Vagina (tissue), 2 donors: Measurements from ENCODE around the gene NLRP14.

Experiments
- CTCF ChIP-seq, 3 experiments: fragments of 450-650 bp in 2 of 3; fragments of 200-600 bp in 1 of 3; sonication (generic) in 1 of 3; IDR thresholded peaks; one replicate each; pipeline ENCODE4 v1.5.1; 2017 to 2019; ENCODE audit warnings: antibody characterized with exemption in 3 of 3, mild to moderate bottlenecking in 2 of 3, moderate library complexity in 2 of 3
- POLR2A ChIP-seq, 2 donors: fragments of 450-650 bp; IDR thresholded peaks; one replicate each; pipeline ENCODE4 v1.6.1; 2017; ENCODE audit warnings: antibody characterized with exemption in 2 of 2, mild to moderate bottlenecking in 2 of 2, moderate library complexity in 2 of 2

- TF ChIP-seq CTCF (IDR thresholded peaks at IDR 0.05) (no peak), POLR2A (IDR thresholded peaks at IDR 0.05) (no peak)
Observed at GRCh38 chr11:7072401-7073028, 52.2 kb downstream of the NLRP14 start.
